NCI-H187 treated with DMSO at 0.1 percent for 48 hours (cell line): Measurements from ENCODE around the gene NAV2.
"Not testable (repeated sequence)": the region's sequence is repeated elsewhere in the genome, so short reads cannot be mapped to it uniquely, and the experiment has no call there.

Source experiments
- DNase-seq: peaks from one replicate; lab custom pipeline; 2025; lab: John Stamatoyannopoulos, UW

The NAV2 gene

GRCh38 chr11:19903620-19904069, 191.0 kb downstream of the NAV2 start:
- DNase-seq, result peak; percentile 46

- DNase-seq, result peak; percentile 29
Measured at GRCh38 chr11:19905280-19905853, 192.7 kb downstream of the NAV2 start.

GRCh38 chr11:19906126-19906525, 193.5 kb downstream of the NAV2 start:
- DNase-seq, result no peak

GRCh38 chr11:19907008-19907579, 194.5 kb downstream of the NAV2 start:
- DNase-seq, result no peak

- no peak for DNase-seq
Measured at GRCh38 chr11:19907839-19908238, 195.2 kb downstream of the NAV2 start.

GRCh38 chr11:19910931-19911330, 198.3 kb downstream of the NAV2 start:
- DNase-seq, result no peak

- no peak for DNase-seq
Measured at GRCh38 chr11:19912115-19912957, 199.7 kb downstream of the NAV2 start.

- no peak for DNase-seq
Measured at GRCh38 chr11:19912958-19913892, 200.6 kb downstream of the NAV2 start.

- no peak for DNase-seq
Measured at GRCh38 chr11:19913893-19914249, 201.2 kb downstream of the NAV2 start.

GRCh38 chr11:19915808-19916207, 203.2 kb downstream of the NAV2 start:
- DNase-seq, result no peak

- no peak for DNase-seq
Measured at GRCh38 chr11:19917069-19917468, 204.4 kb downstream of the NAV2 start.

GRCh38 chr11:19918302-19919049, 205.8 kb downstream of the NAV2 start:
- no peak for DNase-seq

- no peak for DNase-seq
Measured at GRCh38 chr11:19919050-19919561, 206.5 kb downstream of the NAV2 start.

GRCh38 chr11:19920982-19921381, 208.3 kb downstream of the NAV2 start:
- DNase-seq, result no peak

- DNase-seq, result no peak
Measured at GRCh38 chr11:19921976-19922688, 209.5 kb downstream of the NAV2 start.

GRCh38 chr11:19922689-19923035, 210.0 kb downstream of the NAV2 start:
- DNase-seq, result no peak

GRCh38 chr11:19923626-19924025, 211.0 kb downstream of the NAV2 start:
- DNase-seq, result no peak

GRCh38 chr11:19924311-19924710, 211.7 kb downstream of the NAV2 start:
- no peak for DNase-seq

GRCh38 chr11:19924716-19925115, 212.1 kb downstream of the NAV2 start:
- DNase-seq, result no peak

- not testable (repeated sequence) for DNase-seq
Measured at GRCh38 chr11:19927403-19927802, 214.8 kb downstream of the NAV2 start.

GRCh38 chr11:19929147-19929546, 216.5 kb downstream of the NAV2 start:
- DNase-seq, result no peak
